PC-9 (cell line): ENCODE results near the gene MYL4. TPM values are rescaled to one million over a fixed set of nuclear protein-coding genes. Genes with fewer than 3 reads are reported as not detected.
A peak's percentile ranks its signal among the peaks of the same experiment; 100 is the strongest.
"Not testable (repeated sequence)": the region's sequence is repeated elsewhere in the genome, so short reads cannot be mapped to it uniquely, and the experiment has no call there.

Source experiments
- BruUV-seq: library from RNA; stranded (reverse); fragments of 400-500 nt; replicated peaks from 2 replicates; lab custom pipeline; 2021; lab: Mats Ljungman, UMichigan
- CTCF ChIA-PET: fragments of 300-600 bp; sonication (Branson Sonifier 250); formaldehyde crosslinking; loops from one replicate; lab custom pipeline; 2022; ENCODE audit warnings: antibody characterized with exemption; lab: Charles Lee
- POLR2A ChIA-PET: fragments of 300-600 bp; sonication (Branson Sonifier 250); formaldehyde crosslinking; loops from one replicate; lab custom pipeline; 2022; ENCODE audit warnings: antibody characterized with exemption; ENCODE audit not compliant: unreplicated experiment; lab: Charles Lee
- DNase-seq, 2 experiments: peaks; one replicate each; pipeline versions ENCODE4 v3.0.0 to v3.0.0-alpha.2; 2015 to 2022; ENCODE audit warnings: mixed read lengths in 1 of 2
- H2AFZ ChIP-seq: fragments of 200-600 bp; sonication (generic); 2 replicates; pipeline ENCODE4 v1.8.1; 2017; ENCODE audit warnings: antibody characterized with exemption
- H3F3A ChIP-seq: fragments of 200-600 bp; sonication (generic); 2 replicates; pipeline ENCODE4 v1.8.1; 2017; ENCODE audit warnings: antibody characterized with exemption, mild to moderate bottlenecking, low read depth; ENCODE audit not compliant: insufficient read depth
- H3K27ac ChIP-seq: fragments of 200-600 bp; sonication (generic); 2 replicates; pipeline ENCODE4 v1.6.1; 2016; ENCODE audit warnings: mixed run types
- H3K27me3 ChIP-seq: fragments of 200-600 bp; sonication (generic); 2 replicates; pipeline ENCODE4 v1.6.1; 2016; ENCODE audit warnings: low read depth, mixed run types; ENCODE audit not compliant: insufficient read depth
- H3K36me3 ChIP-seq: fragments of 200-600 bp; sonication (generic); 2 replicates; pipeline ENCODE4 v1.6.1; 2016; ENCODE audit warnings: low read depth, mixed run types
- H3K4me1 ChIP-seq: fragments of 200-600 bp; sonication (generic); replicated peaks from 2 replicates; pipeline ENCODE4 v1.6.1; 2016; ENCODE audit warnings: mixed run types; ENCODE audit not compliant: insufficient read depth
- H3K4me2 ChIP-seq: fragments of 200-600 bp; sonication (generic); 2 replicates; pipeline ENCODE4 v1.6.1; 2017; ENCODE audit warnings: mixed run types
- H3K4me3 ChIP-seq: fragments of 200-600 bp; sonication (generic); 2 replicates; pipeline ENCODE4 v1.6.1; 2016; ENCODE audit warnings: mixed run types
- H3K79me2 ChIP-seq: fragments of 200-600 bp; sonication (generic); 2 replicates; pipeline ENCODE4 v1.6.1; 2017; ENCODE audit warnings: low read depth, mixed run types
- H3K9me2 ChIP-seq: fragments of 200-600 bp; sonication (generic); 2 replicates; pipeline ENCODE4 v1.8.1; 2017; ENCODE audit warnings: mild to moderate bottlenecking; ENCODE audit not compliant: insufficient read depth
- H3K9me3 ChIP-seq: fragments of 200-600 bp; sonication (generic); 2 replicates; pipeline ENCODE4 v1.8.1; 2016; ENCODE audit warnings: low read depth; ENCODE audit not compliant: insufficient read depth
- H4K20me1 ChIP-seq: fragments of 200-600 bp; sonication (generic); 2 replicates; pipeline ENCODE4 v1.8.1; 2017; ENCODE audit not compliant: insufficient read depth
- EZH2 ChIP-seq: fragments of 200-600 bp; sonication (generic); IDR thresholded peaks from 2 replicates; pipeline ENCODE4 v1.8.0; 2017; ENCODE audit warnings: antibody characterized with exemption, low read depth
- intact Hi-C: fragments of 100-400 bp; cut with micrococcal nuclease; formaldehyde crosslinking; loops from one replicate; pipeline ENCODE4 v1.10.0; 2022; ENCODE audit not compliant: unreplicated experiment
- total RNA-seq: library from RNA; stranded (reverse); gene quantifications from 2 replicates; pipeline ENCODE4 v1.2.3, GENCODE V29; 2021
- TF ChIP-seq, protein P1 (sequence below): fragments of 200-600 bp; sonication (generic); conservative IDR thresholded peaks from 2 replicates; pipeline ENCODE4 v1.6.1; 2017; ENCODE audit warnings: mixed run types, antibody characterized with exemption, mild to moderate bottlenecking, moderate library complexity

Gene MYL4
- total RNA-seq, 1 experiment from 2014 or later = not detected

DNA sequence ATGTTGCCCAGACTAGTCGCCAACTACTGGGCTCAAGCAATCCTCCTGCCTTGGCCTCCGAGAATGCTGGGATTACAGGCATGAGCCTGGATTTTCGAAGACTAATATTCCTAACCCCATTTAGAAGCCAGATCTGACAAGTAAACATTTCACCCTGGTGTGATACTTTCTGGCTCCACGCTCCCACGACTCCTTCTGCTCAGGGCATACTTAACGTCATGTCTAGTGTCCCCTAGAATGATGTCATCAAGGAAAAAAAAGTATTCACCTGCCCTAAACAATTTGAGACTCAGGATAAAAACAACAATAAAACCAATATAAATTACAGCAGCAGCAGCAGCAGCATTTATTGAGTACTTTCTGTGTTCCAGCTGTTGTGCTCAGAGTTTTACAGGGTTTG, 57.6 kb downstream of the MYL4 start:
- intact Hi-C loops = no loop called here
- no peaks in the 10 kb centered on the region for H3K79me2 ChIP-seq

DNA sequence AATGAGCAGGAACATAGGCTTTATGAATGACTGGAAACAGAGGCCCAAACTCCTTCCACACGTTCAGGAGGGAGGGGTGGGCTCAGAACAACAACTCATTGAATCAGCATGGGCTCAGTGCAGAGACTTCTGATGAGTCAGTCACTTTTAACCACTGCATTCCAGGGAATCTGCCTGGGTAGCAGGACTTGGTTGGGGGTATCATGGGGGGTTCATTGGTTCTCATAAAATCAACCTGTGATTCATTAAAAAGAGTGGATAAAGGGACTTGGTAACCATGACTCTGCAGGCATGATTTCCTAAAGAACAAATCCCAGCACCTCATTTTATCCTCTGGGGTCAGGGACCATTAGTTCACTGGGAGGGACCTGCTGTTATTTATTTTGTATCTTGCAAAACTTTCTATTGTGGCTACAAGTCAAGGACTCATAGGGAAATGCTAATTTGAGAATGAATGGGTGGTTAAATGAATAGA, 58.2 kb downstream of the MYL4 start:
- no peak overlapping the region for H3K4me3 ChIP-seq
- ChIA-PET POLR2A (no interaction called here), CTCF (no interaction called here)
- no peaks in the 10 kb centered on the region for H3K9me2 ChIP-seq
- H3K9me3 ChIP-seq = peaks cover 19% of the 10 kb centered on the region
- no peaks in the 10 kb centered on the region for H3K36me3 ChIP-seq
- peak overlapping the region; percentile 52 for H3K4me2 ChIP-seq
- peak overlapping the region; percentile 88 for H3K27ac ChIP-seq
- intact Hi-C loops = no loop called here
- no peaks in the 10 kb centered on the region for H3K79me2 ChIP-seq
- no TSS peak for BruUV-seq
- peak in 1 of 2 experiments; percentile 80 for DNase-seq
- TF ChIP-seq EZH2 = no peak
- TF ChIP-seq, protein P1, sequence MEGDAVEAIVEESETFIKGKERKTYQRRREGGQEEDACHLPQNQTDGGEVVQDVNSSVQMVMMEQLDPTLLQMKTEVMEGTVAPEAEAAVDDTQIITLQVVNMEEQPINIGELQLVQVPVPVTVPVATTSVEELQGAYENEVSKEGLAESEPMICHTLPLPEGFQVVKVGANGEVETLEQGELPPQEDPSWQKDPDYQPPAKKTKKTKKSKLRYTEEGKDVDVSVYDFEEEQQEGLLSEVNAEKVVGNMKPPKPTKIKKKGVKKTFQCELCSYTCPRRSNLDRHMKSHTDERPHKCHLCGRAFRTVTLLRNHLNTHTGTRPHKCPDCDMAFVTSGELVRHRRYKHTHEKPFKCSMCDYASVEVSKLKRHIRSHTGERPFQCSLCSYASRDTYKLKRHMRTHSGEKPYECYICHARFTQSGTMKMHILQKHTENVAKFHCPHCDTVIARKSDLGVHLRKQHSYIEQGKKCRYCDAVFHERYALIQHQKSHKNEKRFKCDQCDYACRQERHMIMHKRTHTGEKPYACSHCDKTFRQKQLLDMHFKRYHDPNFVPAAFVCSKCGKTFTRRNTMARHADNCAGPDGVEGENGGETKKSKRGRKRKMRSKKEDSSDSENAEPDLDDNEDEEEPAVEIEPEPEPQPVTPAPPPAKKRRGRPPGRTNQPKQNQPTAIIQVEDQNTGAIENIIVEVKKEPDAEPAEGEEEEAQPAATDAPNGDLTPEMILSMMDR = no peak
- peaks cover 36% of the 10 kb centered on the region for H3K4me1 ChIP-seq
- no peaks in the 10 kb centered on the region for H4K20me1 ChIP-seq
- H2AFZ ChIP-seq = no peak overlapping the region; the same call in 1 of the 2 replicates
- H3F3A ChIP-seq = peaks cover 22% of the 10 kb centered on the region
- no peaks in the 10 kb centered on the region for H3K27me3 ChIP-seq

More for the DNA sequence above, 57.6 kb downstream of the MYL4 start:
- Histone ChIP-seq H3K4me3 (no peak overlapping the region), H3K4me2 (peak overlapping the region; percentile 52), H3K27me3 (no peaks in the 10 kb centered on the region), H3K27ac (peak overlapping the region; percentile 88), H3K9me3 (peaks cover 19% of the 10 kb centered on the region), H3F3A (peaks cover 22% of the 10 kb centered on the region), H3K4me1 (peaks cover 36% of the 10 kb centered on the region), H4K20me1 (no peaks in the 10 kb centered on the region), H3K36me3 (no peaks in the 10 kb centered on the region), H2AFZ (no peak overlapping the region; the same call in 1 of the 2 replicates), H3K9me2 (no peaks in the 10 kb centered on the region)
- DNase-seq = peak in 1 of 2 experiments; percentile 9
- no TSS peak for BruUV-seq
- TF ChIP-seq, protein P1 = no peak
- TF ChIP-seq EZH2 = no peak
- ChIA-PET CTCF (no interaction called here), POLR2A (no interaction called here)

DNA sequence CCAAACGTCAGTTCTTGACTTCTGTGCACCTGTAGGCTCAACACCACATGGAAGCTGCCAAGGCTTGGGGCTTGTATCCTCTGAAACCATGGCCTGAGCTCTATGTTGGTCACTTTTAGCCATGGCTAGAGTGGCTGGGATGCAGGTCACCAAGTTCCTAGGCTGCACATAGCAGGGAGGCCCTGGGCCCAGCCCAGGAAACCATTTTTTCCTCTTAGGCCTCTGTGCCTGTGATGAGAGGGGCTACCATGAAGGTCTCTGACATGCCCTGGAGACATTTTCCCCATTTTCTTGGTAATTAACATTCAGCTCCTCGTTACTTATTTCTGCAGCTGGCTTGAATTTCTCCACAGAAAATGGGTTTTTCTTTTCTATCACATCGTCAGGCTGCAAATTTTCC, 59.8 kb downstream of the MYL4 start:
- H4K20me1 ChIP-seq, BruUV-seq: not testable (repeated sequence)

DNA sequence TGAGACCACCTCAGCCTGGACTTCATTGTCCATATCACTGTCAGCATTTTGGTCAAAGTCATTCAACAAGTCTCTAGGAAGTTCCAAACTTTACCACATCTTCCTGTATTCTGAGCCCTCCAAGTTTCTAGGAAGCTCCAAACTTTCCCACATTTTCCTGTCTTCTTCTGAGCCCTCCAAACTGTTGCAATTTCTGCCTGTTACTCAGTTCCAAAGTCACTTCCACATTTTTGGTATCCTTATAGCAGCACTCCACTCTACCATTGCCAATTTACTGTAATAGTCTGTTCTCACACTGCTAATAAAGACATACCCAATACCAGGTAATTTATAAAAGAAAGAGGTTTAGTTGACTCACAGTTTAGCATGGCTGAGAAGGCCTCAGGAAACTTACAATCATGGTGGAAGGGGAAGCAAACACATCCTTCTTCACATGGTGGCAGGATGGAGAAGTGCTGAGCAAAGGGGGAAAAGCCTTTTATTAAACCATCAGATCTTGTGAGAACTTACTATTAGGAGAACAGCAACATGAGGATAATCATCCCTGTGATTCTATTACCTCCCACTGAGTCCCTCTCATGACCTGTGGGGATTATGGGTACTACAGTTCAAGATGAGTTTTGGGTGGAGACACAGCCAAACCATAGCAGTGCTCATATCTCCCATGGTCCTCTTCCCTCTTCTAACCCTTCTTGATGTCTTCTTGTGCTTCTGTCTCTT, 60.6 kb downstream of the MYL4 start:
- H3K27ac ChIP-seq, H2AFZ ChIP-seq, H3K4me3 ChIP-seq, POLR2A ChIA-PET, CTCF ChIA-PET, H3K4me2 ChIP-seq, H3K27me3 ChIP-seq, H3K79me2 ChIP-seq, intact Hi-C loops, H3K9me2 ChIP-seq, BruUV-seq, H4K20me1 ChIP-seq, H3K36me3 ChIP-seq: not testable (repeated sequence)
- Histone ChIP-seq H3K4me1 (peaks cover 40% of the 10 kb centered on the region), H3F3A (peaks cover 23% of the 10 kb centered on the region), H3K9me3 (peaks cover 19% of the 10 kb centered on the region)
- peak in 1 of 2 experiments; percentile 5 for DNase-seq

More for the DNA sequence above, 59.8 kb downstream of the MYL4 start:
- H2AFZ ChIP-seq, H3K4me3 ChIP-seq, H3K27me3 ChIP-seq, DNase-seq, H3K9me2 ChIP-seq, H3K27ac ChIP-seq, H3K4me2 ChIP-seq, POLR2A ChIA-PET, H3K36me3 ChIP-seq, CTCF ChIA-PET, intact Hi-C loops, H3K79me2 ChIP-seq: not testable (repeated sequence)
- peaks cover 19% of the 10 kb centered on the region for H3K9me3 ChIP-seq
- H3F3A ChIP-seq = peaks cover 22% of the 10 kb centered on the region
- peaks cover 36% of the 10 kb centered on the region for H3K4me1 ChIP-seq
